HG02623 (cell line): ENCODE measurements around the gene PXDN.

Source experiments
- ATAC-seq: cut with Tn5 transposase; IDR thresholded peaks from one replicate; pipeline ENCODE4 v1.9.1; 2021; ENCODE audit warnings: moderate library complexity; ENCODE audit not compliant: unreplicated experiment

The PXDN gene

GRCh38 chr2:1605102-1606045, 138.9 kb downstream of the PXDN start:
- ATAC-seq, result no peak

GRCh38 chr2:1603521-1603920, 140.8 kb downstream of the PXDN start:
- ATAC-seq, result no peak

GRCh38 chr2:1603059-1603458, 141.3 kb downstream of the PXDN start:
- ATAC-seq, result no peak

- ATAC-seq, result no peak
These were observed 141.9 kb downstream of the PXDN start for GRCh38 chr2:1602278-1603010.

DNA sequence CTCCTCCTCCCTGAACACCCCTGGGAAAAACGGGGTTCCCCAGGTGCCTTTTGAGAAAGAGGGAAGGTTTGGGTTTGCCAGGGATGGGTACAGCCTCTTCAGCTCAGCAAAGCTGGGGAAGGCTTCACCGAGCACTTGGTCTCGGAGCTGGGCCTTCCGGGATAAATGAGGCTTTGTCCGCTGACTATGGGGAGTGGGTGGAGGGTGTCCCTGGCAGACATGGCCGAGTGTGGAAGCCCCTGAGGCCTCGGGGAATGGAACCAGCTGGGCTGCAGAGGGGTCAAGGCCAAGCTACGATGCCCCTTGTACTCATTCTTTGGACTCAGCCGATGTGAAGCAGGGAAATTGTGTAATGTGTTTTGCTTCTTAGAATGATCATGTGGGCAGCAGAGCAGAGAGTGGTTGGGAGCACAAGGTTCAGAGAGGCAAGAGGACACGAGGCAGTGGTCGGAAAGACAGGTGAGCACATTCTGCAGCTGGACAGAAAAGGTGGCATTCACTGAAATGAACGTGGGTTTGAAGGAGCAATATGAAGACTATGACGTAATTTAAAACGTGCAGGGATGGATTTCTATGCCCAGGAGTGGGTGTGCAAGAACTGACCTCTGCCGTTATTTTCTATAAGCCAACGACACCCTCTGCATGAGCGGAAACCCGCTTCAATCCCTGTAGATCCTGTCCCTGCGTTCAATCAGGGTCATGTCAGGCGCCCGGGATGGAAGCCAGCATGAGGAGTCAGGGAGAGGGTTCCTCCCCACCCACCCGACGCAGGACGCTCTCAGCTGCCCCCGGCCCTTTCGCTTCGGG, 142.6 kb downstream of the PXDN start:
- no peak for ATAC-seq

DNA sequence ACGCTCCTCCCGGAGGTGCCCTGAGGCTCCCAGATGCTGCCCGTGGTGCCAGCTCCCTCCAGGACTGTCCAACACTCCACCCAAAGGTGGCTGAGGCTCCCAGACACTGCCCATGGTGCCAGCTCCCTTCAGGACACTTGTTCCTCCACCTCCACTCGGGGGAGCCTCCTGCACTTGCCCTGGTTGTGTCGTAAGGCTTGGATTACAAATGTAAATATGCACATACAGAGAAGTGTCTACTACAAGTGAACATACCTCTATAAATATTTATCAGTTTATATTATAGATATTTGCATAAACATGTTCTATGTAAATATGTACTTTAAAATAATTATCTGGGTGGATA, 143.3 kb downstream of the PXDN start:
- ATAC-seq, result no peak

- no peak for ATAC-seq
These were observed 143.9 kb downstream of the PXDN start for GRCh38 chr2:1600191-1601066.

- ATAC-seq, result no peak
These were observed 144.8 kb downstream of the PXDN start for GRCh38 chr2:1599301-1600085.

DNA sequence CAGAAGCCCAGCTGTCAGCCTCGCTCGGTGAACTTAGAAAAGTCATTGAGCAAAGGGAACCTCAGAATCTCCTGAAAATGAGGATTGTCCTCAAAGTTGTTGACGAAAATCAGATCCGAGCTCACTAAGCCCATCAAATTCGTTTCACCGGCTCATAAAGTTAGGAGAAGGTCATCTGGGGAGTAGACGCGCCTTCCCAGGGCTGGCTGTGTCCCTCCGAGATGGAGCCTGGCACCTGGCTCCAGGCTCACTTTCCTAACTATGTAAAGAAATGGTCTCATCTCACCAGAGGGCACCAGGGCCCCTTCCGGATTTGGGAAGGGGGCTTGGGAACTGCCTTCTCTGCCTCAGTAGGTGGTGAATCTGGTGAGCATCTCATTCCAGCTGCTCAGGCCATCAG, 145.5 kb downstream of the PXDN start:
- ATAC-seq, result no peak

DNA sequence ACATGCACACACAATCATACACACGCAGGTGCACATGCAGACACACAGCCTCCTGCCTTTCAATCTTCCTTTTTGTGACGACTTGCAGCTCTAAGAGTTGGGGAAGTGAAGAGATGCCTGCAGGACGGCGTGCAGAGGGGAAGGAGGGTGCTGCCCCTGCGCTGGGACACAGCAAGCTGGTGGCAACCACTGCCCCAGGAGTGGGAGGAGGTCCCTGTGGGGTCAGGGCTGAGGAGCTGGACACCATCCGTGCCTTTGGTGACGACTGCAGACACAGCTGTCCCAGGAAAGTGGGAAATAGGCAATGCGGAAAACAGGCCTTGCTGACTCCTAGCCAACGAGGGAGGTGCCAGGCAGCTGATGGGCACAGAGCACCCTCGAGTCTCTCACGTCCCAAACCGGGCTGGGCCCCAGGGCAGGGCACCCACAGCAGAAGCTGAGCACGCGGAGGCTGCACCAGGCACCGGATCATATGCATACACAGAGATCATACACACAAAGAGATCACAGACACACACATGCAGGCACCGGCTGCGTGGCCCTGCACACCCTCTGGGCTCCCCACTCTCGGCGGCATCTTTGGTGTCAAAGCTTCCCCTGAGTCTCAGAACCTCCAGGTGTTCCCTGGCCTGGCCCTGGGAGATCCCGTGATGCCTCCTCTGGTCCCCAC, 146.1 kb downstream of the PXDN start:
- ATAC-seq, result no peak

- no peak for ATAC-seq
These were observed 149.0 kb downstream of the PXDN start for GRCh38 chr2:1595274-1595673.

GRCh38 chr2:1594373-1595171, 149.7 kb downstream of the PXDN start:
- no peak for ATAC-seq

GRCh38 chr2:1594123-1594372, 150.3 kb downstream of the PXDN start:
- ATAC-seq, result no peak

GRCh38 chr2:1593371-1594122, 150.8 kb downstream of the PXDN start:
- no peak for ATAC-seq

DNA sequence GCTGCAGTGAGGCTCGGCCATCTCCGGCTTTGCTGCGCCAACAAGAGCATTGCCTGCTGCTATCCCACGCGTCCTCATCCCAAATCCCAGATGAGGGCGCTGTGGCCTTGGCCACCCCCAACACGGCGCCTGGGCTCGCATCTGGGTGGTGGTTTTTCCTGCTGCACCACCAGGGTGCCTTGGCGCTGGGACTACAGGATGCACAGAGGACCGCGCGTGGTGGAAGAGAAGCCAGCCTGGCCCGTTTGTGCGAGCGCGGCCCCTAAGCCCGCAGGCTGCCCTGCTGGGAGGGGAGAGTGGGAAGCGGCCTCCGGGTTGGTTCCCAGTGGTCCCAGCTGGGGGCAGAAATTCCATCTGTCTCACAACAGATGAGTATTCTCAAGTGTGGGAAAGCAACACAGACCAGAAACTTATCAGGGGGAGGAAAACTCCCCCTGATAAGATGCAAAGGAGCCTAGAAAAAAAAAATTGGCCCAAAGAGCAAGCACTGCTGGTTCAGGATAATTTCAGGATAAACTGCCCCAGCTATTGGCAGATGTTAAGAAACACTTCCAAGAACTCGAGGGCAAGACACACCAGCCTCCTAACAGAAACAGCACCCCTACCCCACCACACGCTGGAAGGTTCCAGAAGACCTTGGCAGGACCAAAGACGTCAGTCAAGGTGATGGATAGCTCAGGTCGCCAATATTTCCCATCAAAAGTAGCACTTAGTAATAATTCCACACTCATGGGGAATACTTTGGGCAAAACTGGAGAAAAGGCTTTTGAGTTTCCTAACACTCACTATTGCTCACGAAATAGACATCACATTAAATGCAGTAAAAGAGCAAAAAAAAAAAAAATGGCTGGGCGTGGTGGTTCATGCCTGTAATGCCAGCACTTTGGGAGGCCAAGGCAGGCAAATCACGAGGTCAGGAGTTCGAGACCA, 152.1 kb downstream of the PXDN start:
- no peak for ATAC-seq

- no peak for ATAC-seq
These were observed 152.9 kb downstream of the PXDN start for GRCh38 chr2:1591461-1591770.
